Measurements from ENCODE around the gene FSHR. TPM values are rescaled to one million over a fixed set of nuclear protein-coding genes. Genes with fewer than 3 reads are reported as not detected.

Gene FSHR
- total and polyA plus RNA-seq, 12 donors: 0.06 to 0.42 TPM; not detected in 10

- Histone ChIP-seq H3K36me3 (replicated peaks in 1 of 2) (no peaks in the 10 kb centered on the region), H3K27ac (no peak overlapping the region), H3K27me3 (no peaks in the 10 kb centered on the region), H3K4me1 (replicated peaks in 1 of 2) (peaks cover 0 to 4% of the 10 kb centered on the region in 2 donors), H3K9me3 (replicated peaks in 1 of 3) (no peaks in the 10 kb centered on the region), H3K4me3 (no peak overlapping the region)
- no peak for DNase-seq
- WGBS, 4 donors: 58 to 73% (median 70%) methylated on average over 3 of the region's 3 CpGs
- TF ChIP-seq POLR2A (IDR thresholded peaks at IDR 0.05): no peak
- TF ChIP-seq CTCF (IDR thresholded peaks at IDR 0.05): no peak
- intact Hi-C loops (cut with DNase I): no loop called here
These were observed 149.1 kb downstream of the FSHR start for GRCh38 chr2:49005261-49005660.

GRCh38 chr2:49004036-49004626, 150.2 kb downstream of the FSHR start:
- DNase-seq: peak in 2 of 7 donors; percentile 17 to 40
- no peak for TF ChIP-seq CTCF (IDR thresholded peaks at IDR 0.05)
- TF ChIP-seq POLR2A (IDR thresholded peaks at IDR 0.05): no peak
- peaks cover 0 to 4% of the 10 kb centered on the region in 2 donors for H3K4me1 ChIP-seq (replicated peaks in 1 of 2)
- H3K27ac ChIP-seq: no peak overlapping the region
- no peaks in the 10 kb centered on the region for H3K36me3 ChIP-seq (replicated peaks in 1 of 2)
- WGBS, 4 donors: 0 to 10% (median 7%) methylated on average over 1 of the region's 1 CpG
- H3K27me3 ChIP-seq: no peaks in the 10 kb centered on the region
- H3K4me3 ChIP-seq: no peak overlapping the region
- intact Hi-C loops (cut with DNase I): no loop called here
- no peaks in the 10 kb centered on the region for H3K9me3 ChIP-seq (replicated peaks in 1 of 3)

- intact Hi-C loops (cut with DNase I): no loop called here
- no peak for DNase-seq
- H3K27ac ChIP-seq: no peak overlapping the region
- no peaks in the 10 kb centered on the region for H3K9me3 ChIP-seq (replicated peaks in 1 of 3)
- no peak for TF ChIP-seq POLR2A (IDR thresholded peaks at IDR 0.05)
- no peak for TF ChIP-seq CTCF (IDR thresholded peaks at IDR 0.05)
- H3K4me3 ChIP-seq: no peak overlapping the region
- H3K4me1 ChIP-seq (replicated peaks in 1 of 2): peaks cover 0 to 4% of the 10 kb centered on the region in 2 donors
- no peaks in the 10 kb centered on the region for H3K27me3 ChIP-seq
- WGBS, 4 donors: 23 to 38% (median 30%) methylated on average over 5 of the region's 5 CpGs
- H3K36me3 ChIP-seq (replicated peaks in 1 of 2): no peaks in the 10 kb centered on the region
These were observed 151.1 kb downstream of the FSHR start for GRCh38 chr2:49003201-49003600.

GRCh38 chr2:49002750-49003149, 151.6 kb downstream of the FSHR start:
- no peak overlapping the region for H3K4me3 ChIP-seq
- H3K36me3 ChIP-seq (replicated peaks in 1 of 2): no peaks in the 10 kb centered on the region
- intact Hi-C loops (cut with DNase I): no loop called here
- peak overlapping the region in 1 of 5 donors; percentile 10 for H3K27ac ChIP-seq
- 30 to 47% (median 40%) methylated on average over 3 of the region's 3 CpGs for WGBS, 4 donors
- no peak for DNase-seq
- no peaks in the 10 kb centered on the region for H3K27me3 ChIP-seq
- peaks cover 0 to 4% of the 10 kb centered on the region in 2 donors for H3K4me1 ChIP-seq (replicated peaks in 1 of 2)
- H3K9me3 ChIP-seq (replicated peaks in 1 of 3): no peaks in the 10 kb centered on the region
- TF ChIP-seq CTCF (IDR thresholded peaks at IDR 0.05): no peak
- TF ChIP-seq POLR2A (IDR thresholded peaks at IDR 0.05): no peak

All from adrenal gland (tissue), 12 donors.